GM18909 (cell line): ENCODE data around the gene GTF3C6.
"Not testable (repeated sequence)": the region's sequence is repeated elsewhere in the genome, so short reads cannot be mapped to it uniquely, and the experiment has no call there.

Experiments
- ATAC-seq: cut with Tn5 transposase; IDR thresholded peaks from one replicate; pipeline ENCODE4 v1.9.1; 2021; ENCODE audit warnings: mild to moderate bottlenecking; ENCODE audit not compliant: unreplicated experiment, poor library complexity

The GTF3C6 gene

DNA sequence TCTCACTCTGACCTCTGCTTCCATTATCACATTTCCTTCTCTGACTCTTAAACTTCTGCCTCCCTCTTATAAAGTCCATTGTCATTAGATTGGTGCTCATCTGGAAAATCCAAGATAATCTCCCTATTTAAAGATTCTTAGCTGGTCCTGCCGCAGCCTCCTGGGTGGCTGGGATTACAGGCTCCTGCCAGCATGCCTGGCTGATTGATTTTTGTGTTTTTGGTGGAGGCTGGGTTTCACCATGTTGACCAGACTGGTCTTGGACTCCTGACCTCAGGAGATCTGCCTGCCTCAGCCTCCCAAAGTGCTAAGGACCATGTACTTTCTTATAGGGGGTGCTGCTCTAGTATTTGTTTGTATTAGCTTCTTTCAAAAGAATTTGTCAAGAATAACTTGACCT is 18.1 kb downstream of the GTF3C6 start:
- no peak for ATAC-seq

DNA sequence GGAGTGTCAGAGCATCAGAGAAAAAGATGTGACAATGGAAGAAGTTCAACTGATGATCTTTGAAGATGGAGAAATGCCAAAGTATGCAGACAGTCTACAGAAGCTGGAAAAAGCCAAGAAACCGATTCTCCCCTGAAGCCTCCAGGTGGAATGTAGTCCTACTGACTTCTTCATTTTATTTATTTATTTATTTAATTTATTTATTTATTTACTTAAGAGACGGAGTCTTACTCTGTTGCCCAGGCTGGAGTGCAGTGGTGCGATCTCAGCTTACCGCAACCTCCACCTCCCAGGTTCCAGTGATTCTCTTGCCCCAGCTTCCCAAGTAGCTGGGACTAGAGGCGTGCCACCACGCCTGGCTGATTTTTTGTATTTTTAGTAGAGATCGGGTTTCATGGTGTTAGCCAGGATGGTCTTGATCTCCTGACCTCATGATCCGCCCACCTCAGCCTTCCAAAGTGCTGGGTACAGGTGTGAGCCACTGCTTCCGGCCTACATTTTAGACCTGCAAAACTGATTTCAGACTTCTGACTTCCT is 21.1 kb downstream of the GTF3C6 start:
- ATAC-seq, result no peak

DNA sequence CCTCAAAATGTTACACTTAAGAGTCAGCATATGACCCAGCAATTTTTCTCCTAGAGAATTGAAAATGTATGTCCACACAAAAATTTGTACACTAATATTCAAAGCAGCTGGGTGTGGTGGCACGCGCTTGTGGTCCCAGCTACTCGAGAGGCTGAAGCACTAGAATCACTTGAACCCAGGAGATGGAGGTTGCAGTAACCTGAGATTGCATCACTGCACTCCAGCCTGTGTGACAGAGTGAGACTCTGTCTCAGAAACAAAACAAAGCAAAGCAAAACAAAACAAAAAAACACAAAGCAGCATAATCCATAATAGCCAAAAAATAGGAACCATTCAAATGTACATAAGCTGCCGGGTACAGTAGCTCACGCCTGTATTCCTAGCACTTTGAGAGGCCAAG is 21.7 kb downstream of the GTF3C6 start:
- no peak for ATAC-seq

DNA sequence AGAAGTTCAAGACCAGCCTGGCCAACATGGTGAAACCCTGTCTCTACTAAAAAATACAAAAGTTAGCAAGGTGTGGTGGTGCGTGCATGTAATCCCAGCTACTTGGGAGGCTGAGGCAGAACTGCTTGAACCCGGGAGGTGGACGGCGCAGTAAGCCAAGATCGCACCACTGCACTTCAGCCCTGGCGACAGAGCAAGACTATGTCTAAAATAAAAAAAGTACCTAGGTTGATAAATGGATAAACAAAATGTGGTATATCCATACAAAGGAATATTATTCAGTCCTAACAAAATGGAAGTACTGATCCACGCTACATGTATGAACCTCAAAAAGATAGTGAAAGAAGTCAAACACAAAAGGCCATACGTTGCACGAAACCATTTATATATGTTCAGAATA is 22.1 kb downstream of the GTF3C6 start:
- no peak for ATAC-seq

DNA sequence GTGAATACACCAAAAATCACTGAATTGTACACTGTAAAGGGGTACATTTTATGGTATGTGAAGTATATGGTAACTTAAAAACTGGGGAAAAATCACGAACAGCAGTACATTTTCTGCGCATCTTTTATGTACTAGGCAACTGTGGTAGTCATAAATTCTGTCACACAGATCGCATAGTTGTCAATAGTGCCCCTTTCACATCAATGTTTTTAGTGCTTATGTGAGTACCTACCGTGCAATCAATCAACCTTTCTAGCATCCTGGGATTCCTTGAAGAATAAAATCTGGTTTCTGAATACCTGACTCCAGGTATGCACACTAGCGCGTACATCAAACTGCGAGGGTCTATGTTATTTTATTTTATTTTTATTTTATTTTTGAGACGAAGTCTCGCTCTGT is 22.7 kb downstream of the GTF3C6 start:
- ATAC-seq, result no peak

DNA sequence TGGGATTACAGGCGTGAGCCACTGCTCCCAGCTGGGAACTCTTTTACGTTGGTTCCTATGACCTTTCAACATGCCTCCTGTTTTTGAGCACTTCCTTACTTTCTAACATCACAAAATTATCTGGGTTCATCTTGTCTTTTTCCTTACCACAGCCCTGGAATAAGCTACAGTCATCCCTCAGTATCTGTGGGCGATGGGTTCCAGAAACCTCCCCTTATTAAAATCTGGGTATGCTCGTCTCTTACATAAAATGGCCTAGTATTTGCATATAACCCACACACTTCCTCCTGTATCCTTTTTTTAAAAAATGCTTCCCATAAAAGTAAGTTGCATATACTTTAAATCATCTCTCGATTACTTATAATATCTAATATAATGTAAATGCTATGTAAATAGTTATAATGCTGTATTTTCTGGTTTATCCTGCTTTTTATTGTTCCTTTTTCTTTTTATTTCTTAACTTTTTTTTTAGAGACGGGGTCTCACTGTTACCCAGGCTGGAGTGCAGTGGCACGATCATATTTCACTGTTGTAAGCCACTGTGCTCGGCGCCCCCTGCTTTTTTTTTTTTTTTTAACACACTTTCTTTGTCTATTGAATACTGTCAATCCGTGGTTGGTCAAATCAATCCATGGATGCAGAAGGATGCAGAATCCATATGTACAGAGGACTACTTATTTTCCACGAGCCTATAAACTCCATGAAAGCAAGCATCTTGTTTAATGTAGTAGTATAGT is 32.5 kb downstream of the GTF3C6 start:
- ATAC-seq, result no peak

DNA sequence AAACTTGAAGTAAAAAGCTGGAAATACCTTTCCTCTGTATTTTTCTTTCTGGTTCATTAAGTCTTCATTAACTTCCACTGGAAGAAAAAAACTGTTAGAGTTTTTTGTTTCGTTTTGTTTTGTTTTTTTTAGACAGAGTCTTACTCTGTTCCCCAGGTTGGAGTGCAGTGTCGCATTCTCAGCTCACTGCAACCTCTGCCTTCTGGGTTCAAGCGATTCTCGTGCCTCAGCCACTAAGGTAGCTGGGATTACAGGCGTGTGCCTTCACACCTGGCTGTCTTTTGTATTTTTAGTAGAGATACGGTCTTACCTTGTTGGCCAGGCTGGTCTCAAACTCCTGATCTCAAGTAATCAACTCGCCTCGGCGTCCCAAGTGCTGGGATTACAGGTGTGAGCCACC is 38.2 kb downstream of the GTF3C6 start:
- ATAC-seq, result no peak

DNA sequence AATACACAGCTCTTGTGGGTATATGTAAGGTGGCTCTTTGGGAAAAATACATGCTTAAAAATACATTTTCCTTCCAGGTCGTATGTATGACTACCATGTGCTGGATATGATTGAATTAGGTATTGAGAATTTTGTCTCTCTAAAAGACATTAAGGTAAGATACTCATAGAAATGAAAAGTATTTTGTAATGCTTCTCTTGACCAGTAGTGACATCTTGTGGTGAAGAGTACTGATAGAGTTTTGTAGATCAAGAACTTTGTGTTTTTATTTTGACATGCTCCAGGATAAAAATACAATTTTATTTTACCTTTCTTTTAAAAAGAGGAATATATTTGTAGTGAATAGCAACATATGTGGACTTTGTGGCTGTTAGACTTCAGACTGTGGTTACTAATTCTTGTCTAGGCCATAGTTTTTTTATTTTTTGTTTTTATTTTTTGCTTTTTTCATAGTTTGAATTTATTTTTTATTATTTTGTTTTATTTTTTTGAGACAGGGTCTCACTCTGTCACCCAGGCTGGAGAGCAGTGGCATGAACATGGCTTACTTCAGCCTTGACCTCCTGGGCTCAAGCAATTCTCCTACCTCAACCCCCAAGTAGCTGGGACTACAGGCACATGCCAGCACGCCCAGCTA is 41.2 kb downstream of the GTF3C6 start:
- ATAC-seq, result no peak

DNA sequence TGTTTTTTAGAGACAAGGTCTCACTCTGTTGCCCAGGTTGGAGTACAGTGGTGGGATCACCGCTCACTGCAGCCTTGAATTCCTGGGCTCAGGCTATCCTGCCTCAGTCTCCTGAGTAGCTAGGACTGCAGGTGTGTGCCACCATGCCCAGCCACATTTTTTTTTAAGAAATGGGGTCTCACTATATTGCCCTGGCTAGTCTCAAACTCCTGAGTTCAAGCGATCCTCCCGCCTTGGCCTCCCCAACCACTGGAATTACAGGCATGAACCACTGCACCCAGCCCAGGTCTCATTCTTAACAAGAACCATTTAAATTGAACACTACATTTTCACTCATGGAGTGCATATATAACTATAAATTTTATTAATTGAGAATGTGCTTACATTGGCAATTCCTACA is 43.8 kb downstream of the GTF3C6 start:
- ATAC-seq, result no peak

DNA sequence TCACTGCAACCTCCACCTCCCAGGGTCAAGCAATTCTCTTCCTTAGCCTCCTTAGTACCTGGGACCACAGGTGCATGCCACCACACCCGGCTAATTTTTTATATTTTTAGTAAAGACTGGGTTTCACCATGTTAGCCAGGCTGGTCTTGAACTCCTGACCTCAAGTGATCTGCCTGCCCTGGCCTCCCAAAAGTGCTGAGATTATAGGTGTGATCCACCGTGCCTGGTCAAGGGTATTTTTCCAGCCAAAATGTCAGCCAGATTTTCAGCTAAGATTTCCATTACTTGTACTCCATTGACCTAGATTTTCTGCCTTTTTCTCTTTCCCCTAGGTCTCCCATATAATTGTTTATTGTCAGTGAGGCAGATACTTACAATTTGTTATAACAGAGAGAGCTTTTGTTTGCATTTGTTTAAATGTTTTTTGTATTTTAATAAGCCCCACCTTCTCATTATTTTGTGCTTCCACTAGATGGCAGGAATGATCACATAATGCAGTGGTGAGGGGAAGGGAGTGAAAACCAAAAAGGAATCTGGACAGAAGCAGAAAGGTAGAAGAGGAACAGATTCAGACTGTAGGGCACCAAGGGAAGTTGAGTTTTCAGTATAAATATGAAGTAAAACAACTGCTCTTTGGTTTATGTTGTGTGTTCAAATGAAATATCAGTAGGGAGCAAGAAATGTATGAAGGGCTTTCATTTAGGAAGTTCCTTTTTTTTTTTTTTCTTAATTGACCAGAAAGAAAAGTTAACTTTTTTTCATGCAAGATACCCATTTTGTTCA is 53.0 kb downstream of the GTF3C6 start:
- ATAC-seq, result peak; percentile 52

DNA sequence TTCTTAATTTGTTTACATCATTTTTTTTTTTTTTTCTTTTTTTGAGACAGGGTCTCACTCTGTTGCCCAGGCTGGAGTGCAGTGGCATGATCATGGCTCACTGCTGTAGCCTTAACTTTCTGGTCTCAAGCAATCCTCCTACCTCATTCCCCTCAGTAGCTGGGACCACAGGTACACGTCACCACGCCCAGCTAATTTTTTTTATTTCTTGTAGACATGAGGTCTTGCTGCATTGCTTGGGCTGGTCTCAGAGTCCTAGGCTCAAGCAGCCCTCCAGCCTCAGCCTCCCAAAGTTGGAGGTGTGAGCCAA is 53.6 kb downstream of the GTF3C6 start:
- no peak for ATAC-seq

DNA sequence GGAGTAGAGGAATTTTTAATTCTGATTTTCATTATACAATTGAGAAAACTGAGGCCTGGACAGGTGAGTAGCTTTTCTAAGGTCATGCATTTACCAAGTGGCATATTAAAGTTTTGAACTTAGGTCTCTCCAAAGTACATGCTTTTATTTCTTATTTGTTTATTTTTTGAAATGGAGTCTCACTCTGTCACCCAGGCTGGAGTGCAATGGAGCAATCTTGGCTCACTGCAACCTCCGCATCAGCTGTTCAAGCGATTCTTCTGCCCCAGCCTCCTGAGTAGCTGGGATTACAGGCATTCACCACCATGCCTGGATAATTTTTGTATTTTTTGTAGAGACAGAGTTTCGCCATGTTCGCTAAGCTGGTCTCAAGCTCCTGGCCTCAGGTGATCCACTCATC is 54.0 kb downstream of the GTF3C6 start:
- not testable (repeated sequence) for ATAC-seq

DNA sequence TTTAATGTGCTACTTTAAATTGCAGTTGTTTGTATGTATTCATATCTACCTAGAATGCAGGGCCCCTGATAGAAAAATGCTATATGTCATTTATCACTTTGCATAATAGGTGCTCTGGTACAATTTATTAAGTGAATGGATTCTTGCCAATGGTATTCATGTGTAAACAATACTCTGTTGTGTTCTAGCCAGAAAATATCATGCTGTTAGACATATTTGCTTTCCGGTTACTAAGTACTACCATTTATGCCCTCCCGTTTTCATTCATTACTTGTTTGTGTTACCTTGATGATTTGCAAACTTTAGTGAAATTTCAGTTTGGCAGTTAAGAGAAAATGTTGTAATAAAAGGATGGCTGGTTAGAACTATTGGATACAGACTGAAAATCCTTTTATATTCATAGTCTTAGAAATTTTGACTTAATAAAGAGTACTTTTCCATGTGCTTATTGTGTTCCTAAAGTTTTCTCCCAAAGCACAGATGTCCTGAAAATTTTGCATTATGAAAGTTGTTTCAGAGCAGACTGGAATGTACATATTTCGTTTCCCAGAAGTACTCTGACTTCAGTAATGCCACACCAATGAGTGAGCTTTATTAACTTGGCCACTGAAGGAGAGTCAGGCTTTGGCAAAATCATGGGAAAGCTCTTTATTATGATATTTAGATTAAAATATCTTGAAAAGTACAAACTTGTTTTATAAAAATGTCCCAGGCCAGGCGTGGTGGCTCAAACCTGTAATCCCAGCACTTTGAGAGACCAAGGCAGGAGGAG is 54.8 kb downstream of the GTF3C6 start:
- ATAC-seq, result no peak

DNA sequence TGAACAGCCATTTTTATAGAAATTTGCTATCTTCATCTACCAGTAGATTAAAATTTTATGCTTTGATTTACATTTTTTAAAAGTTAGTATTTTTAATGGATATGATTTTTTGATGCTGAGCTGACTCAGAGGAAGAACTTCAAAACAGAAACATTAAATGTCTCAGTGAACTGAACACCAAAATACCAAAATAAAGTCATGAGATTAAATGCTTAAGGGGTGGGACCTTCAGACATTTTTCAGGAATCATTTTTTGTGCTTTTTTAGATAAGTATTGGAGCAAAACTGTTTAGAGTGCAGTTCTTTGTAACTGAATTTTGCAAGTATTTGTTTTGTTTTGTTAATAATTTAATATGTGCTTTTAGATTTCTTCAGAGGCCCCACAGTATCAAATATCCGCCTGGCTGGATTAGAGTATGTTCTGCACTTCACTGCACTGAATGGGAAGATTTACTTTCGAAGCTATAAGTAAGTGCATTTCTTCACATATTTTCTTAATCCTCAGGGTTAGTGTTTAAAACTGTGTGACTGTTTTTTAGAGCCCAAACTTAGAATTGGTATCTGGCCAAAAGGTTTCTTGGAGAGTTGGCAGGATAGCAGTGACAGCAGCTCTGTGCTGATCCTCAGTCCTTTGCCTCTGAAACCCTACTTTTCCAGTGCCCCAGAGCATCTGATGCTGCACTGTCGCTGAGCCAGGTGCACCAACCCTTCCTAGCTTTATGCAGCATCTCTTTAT is 57.1 kb downstream of the GTF3C6 start:
- ATAC-seq, result no peak

DNA sequence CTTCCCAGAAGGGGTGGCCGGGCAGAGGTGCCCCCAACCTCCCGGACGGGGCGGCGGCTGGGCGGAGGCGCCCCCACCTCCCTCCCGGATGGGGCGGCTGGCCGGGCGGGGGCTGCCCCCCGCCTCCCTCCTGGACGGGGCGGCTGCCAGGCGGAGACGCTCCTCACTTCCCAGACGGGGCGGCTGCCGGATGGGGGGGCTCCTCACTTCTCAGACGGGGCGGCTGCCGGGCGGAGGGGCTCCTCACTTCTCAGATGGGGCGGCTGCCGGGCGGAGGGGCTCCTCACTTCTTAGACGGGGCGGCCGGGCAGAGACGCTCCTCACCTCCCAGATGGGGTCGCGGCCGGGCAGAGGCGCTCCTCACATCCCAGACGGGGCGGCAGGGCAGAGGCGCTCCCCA is 58.7 kb downstream of the GTF3C6 start:
- not testable (repeated sequence) for ATAC-seq
